Activated naive CD4-positive, alpha-beta T cell treated with anti-CD3 and anti-CD28 coated beads for 36 hours (primary cell): ENCODE measurements around the gene SLC25A13. TPM values are rescaled to one million over a fixed set of nuclear protein-coding genes. Genes with fewer than 3 reads are reported as not detected.
"Not testable (repeated sequence)": the region's sequence is repeated elsewhere in the genome, so short reads cannot be mapped to it uniquely, and the experiment has no call there.

ENCODE experiments used
- CTCF ChIA-PET: fragments of 350-600 bp; sonication (Branson Sonifier 250); formaldehyde crosslinking; loops from one replicate; lab custom pipeline; 2021; ENCODE audit warnings: antibody characterized with exemption; lab: Charles Lee
- DNase-seq: peaks from one replicate; pipeline ENCODE4 v3.0.0-alpha.2; 2020
- H3K27ac Mint-ChIP-seq: one replicate; pipeline ENCODE4 v1.8.0; 2021; ENCODE audit warnings: mild to moderate bottlenecking, mixed read lengths
- H3K27me3 Mint-ChIP-seq: one replicate; pipeline ENCODE4 v1.8.0; 2021; ENCODE audit warnings: low read depth, mixed read lengths
- H3K36me3 Mint-ChIP-seq: one replicate; pipeline ENCODE4 v1.8.0; 2021; ENCODE audit warnings: low read depth, mixed read lengths
- H3K4me1 Mint-ChIP-seq: one replicate; pipeline ENCODE4 v1.8.0; 2021; ENCODE audit warnings: low read depth, mixed read lengths
- H3K4me3 Mint-ChIP-seq: one replicate; pipeline ENCODE4 v1.8.0; 2021; ENCODE audit warnings: mild to moderate bottlenecking, moderate library complexity, mixed read lengths
- H3K9me3 Mint-ChIP-seq: one replicate; pipeline ENCODE4 v1.8.0; 2021; ENCODE audit warnings: mixed read lengths
- intact Hi-C: fragments of 100-400 bp; cut with micrococcal nuclease; formaldehyde crosslinking; loops from one replicate; pipeline ENCODE4 v1.15.1; 2023
- total RNA-seq, 2 experiments: library from RNA; stranded (reverse); gene quantifications; one replicate each; pipeline ENCODE4 v1.2.3, GENCODE V29; 2021

SLC25A13 gene
- total RNA-seq, 2 experiments from 2014 or later = 4.0 to 5.7 TPM

- intact Hi-C loops = no loop called here
- peaks cover 19% of the 10 kb centered on the region for H3K27me3 Mint-ChIP-seq
- H3K4me1 Mint-ChIP-seq = no peaks in the 10 kb centered on the region
- no peaks in the 10 kb centered on the region for H3K9me3 Mint-ChIP-seq
- no peak for DNase-seq
- no peak overlapping the region for H3K27ac Mint-ChIP-seq
- H3K4me3 Mint-ChIP-seq = no peak overlapping the region
- H3K36me3 Mint-ChIP-seq = no peaks in the 10 kb centered on the region
- CTCF ChIA-PET = no interaction called here
Measured at GRCh38 chr7:96337519-96337918, 15.6 kb upstream of the SLC25A13 start.

DNA sequence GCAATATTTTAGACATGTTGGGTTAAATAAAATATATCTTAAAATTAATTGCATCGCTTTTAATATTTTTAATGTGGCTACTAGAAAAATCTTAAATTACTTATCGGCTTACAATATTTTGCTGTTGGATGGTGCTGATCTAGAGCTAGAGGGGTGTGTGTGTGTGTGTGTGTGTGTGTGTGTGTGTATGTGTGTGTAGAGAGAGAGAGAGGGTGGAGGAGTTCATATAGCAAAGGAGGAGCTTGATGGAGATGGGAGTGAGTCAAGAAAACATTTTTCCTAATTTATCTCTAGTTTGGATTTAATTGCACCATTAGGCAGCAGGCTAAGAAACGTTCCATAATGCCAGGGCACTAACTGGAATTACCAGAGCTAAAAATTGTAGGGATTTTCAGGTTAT, 10.4 kb upstream of the SLC25A13 start:
- DNase-seq = no peak
- H3K4me3 Mint-ChIP-seq = no peak overlapping the region
- CTCF ChIA-PET = no interaction called here
- no peak overlapping the region for H3K27ac Mint-ChIP-seq
- intact Hi-C loops = no loop called here
- H3K36me3 Mint-ChIP-seq = no peaks in the 10 kb centered on the region
- H3K9me3 Mint-ChIP-seq = no peaks in the 10 kb centered on the region
- peaks cover 3% of the 10 kb centered on the region for H3K27me3 Mint-ChIP-seq
- H3K4me1 Mint-ChIP-seq = no peaks in the 10 kb centered on the region

GRCh38 chr7:96331775-96332174, 9.9 kb upstream of the SLC25A13 start:
- no peak for DNase-seq
- H3K9me3 Mint-ChIP-seq = no peaks in the 10 kb centered on the region
- H3K27me3 Mint-ChIP-seq = peaks cover 2% of the 10 kb centered on the region
- H3K36me3 Mint-ChIP-seq = no peaks in the 10 kb centered on the region
- CTCF ChIA-PET = no interaction called here
- intact Hi-C loops = no loop called here
- H3K27ac Mint-ChIP-seq = no peak overlapping the region
- H3K4me1 Mint-ChIP-seq = no peaks in the 10 kb centered on the region
- no peak overlapping the region for H3K4me3 Mint-ChIP-seq

DNA sequence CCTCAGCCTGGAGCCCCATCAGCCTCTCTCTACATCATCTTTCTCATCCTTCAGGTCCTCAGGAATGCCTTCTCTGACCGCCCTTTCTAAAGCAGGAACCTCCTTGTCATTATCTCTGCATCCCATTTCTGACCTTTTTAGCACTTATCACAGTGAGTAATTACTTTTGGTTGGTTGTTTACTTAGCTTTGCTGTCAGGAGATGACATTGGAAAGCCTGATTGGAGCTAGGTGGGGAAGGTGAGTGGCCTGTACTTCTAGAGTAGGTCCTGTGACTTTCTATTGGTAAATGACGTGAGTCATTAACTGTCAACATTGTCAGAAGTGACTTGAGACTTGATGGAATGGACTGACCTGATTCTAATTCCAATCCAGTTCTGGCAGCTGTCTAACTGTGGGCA, 9.3 kb upstream of the SLC25A13 start:
- no peaks in the 10 kb centered on the region for H3K9me3 Mint-ChIP-seq
- H3K27ac Mint-ChIP-seq = no peak overlapping the region
- no peaks in the 10 kb centered on the region for H3K36me3 Mint-ChIP-seq
- H3K4me3 Mint-ChIP-seq = no peak overlapping the region
- H3K4me1 Mint-ChIP-seq = peaks cover 4% of the 10 kb centered on the region
- H3K27me3 Mint-ChIP-seq = no peaks in the 10 kb centered on the region
- intact Hi-C loops = no loop called here
- CTCF ChIA-PET = interaction anchor here (0.6 kb wide), 1 partner anchor 693 kb away, joined by 3 read pairs; the partner anchor contains the start of gene DLX5
- no peak for DNase-seq

DNA sequence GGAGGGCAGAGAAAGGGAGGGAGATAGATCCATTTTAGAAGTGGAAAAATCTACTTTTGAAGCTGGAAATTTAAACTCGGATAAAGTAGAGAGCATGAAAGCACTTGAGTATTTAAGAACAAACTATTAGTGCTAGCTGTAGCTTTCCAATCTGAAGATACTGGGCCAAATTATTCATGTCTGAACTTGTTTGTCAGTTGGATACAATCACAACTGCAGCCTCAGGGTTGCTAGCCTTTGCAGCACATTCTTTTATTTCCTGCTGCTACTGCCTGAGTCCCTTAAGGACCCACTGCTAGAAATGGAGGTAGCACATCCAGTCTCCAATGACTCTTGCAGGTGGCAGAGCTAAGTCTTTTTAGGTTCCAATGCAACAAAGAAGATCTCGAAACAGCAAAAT, 8.3 kb upstream of the SLC25A13 start:
- Mint-ChIP-seq H3K27me3 (peaks cover 6% of the 10 kb centered on the region), H3K9me3 (no peaks in the 10 kb centered on the region), H3K36me3 (no peaks in the 10 kb centered on the region), H3K27ac (no peak overlapping the region), H3K4me3 (no peak overlapping the region), H3K4me1 (peaks cover 4% of the 10 kb centered on the region)
- intact Hi-C loops = no loop called here
- no peak for DNase-seq
- CTCF ChIA-PET = no interaction called here

- intact Hi-C loops = no loop called here
- Mint-ChIP-seq H3K4me3 (no peak overlapping the region), H3K9me3 (no peaks in the 10 kb centered on the region), H3K4me1 (peaks cover 4% of the 10 kb centered on the region), H3K27me3 (peaks cover 6% of the 10 kb centered on the region), H3K36me3 (no peaks in the 10 kb centered on the region), H3K27ac (no peak overlapping the region)
- CTCF ChIA-PET = no interaction called here
- DNase-seq = no peak
Measured at GRCh38 chr7:96329241-96329640, 7.3 kb upstream of the SLC25A13 start.

DNA sequence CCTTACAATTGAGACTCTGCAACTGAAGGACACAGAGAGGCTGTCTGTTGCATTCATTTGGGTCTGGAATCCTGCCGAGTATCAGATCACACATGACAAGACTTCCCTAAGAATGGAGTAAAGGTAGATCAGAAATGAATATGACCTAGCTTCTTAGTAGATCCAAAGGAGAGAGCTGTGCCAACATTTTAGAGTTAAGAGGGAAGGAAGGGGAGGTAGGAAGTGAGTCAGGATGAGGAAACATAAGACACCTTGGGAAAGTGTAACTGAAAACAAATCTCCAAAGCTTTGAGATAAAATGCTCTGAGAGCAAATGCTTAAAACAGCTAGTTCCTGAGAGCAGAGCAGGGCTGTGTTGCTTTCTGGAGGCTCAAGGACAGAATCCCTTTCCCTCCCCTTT, 6.1 kb upstream of the SLC25A13 start:
- no peak overlapping the region for H3K27ac Mint-ChIP-seq
- H3K4me3 Mint-ChIP-seq = no peak overlapping the region
- no peaks in the 10 kb centered on the region for H3K9me3 Mint-ChIP-seq
- H3K36me3 Mint-ChIP-seq = no peaks in the 10 kb centered on the region
- DNase-seq = no peak
- intact Hi-C loops = no loop called here
- peaks cover 6% of the 10 kb centered on the region for H3K4me1 Mint-ChIP-seq
- H3K27me3 Mint-ChIP-seq = peaks cover 6% of the 10 kb centered on the region
- CTCF ChIA-PET = no interaction called here

GRCh38 chr7:96327429-96327828, 5.5 kb upstream of the SLC25A13 start:
- no peak overlapping the region for H3K27ac Mint-ChIP-seq
- H3K4me3 Mint-ChIP-seq = no peak overlapping the region
- DNase-seq = no peak
- peaks cover 6% of the 10 kb centered on the region for H3K27me3 Mint-ChIP-seq
- no peaks in the 10 kb centered on the region for H3K9me3 Mint-ChIP-seq
- H3K36me3 Mint-ChIP-seq = no peaks in the 10 kb centered on the region
- CTCF ChIA-PET = no interaction called here
- H3K4me1 Mint-ChIP-seq = peaks cover 10% of the 10 kb centered on the region
- intact Hi-C loops = no loop called here

- H3K4me3 Mint-ChIP-seq, H3K27ac Mint-ChIP-seq, H3K9me3 Mint-ChIP-seq, H3K36me3 Mint-ChIP-seq, intact Hi-C loops, DNase-seq, H3K27me3 Mint-ChIP-seq: not testable (repeated sequence)
- peaks cover 14% of the 10 kb centered on the region for H3K4me1 Mint-ChIP-seq
- CTCF ChIA-PET = interaction anchor here (1.5 kb wide), 1 partner anchor 16 kb away, joined by 3 read pairs; no protein-coding TSS in a partner anchor
Measured at GRCh38 chr7:96326752-96327151, 4.9 kb upstream of the SLC25A13 start.

- no peak for DNase-seq
- Mint-ChIP-seq H3K36me3 (peaks cover 1% of the 10 kb centered on the region), H3K4me1 (peaks cover 34% of the 10 kb centered on the region), H3K9me3 (no peaks in the 10 kb centered on the region), H3K27ac (no peak overlapping the region), H3K4me3 (peak overlapping the region; percentile 83), H3K27me3 (peaks cover 6% of the 10 kb centered on the region)
- CTCF ChIA-PET = no interaction called here
- intact Hi-C loops = loop anchor here (5.0 kb wide), 1 partner anchor 821 kb away; no protein-coding TSS in a partner anchor
Measured at GRCh38 chr7:96322847-96323461, 1.1 kb upstream of the SLC25A13 start.

GRCh38 chr7:96322373-96322695, 436 bp upstream of the SLC25A13 start:
- intact Hi-C loops = loop anchor here (5.0 kb wide), 1 partner anchor 820 kb away; no protein-coding TSS in a partner anchor
- peaks cover 34% of the 10 kb centered on the region for H3K4me1 Mint-ChIP-seq
- peaks cover 1% of the 10 kb centered on the region for H3K36me3 Mint-ChIP-seq
- no peak for DNase-seq
- peak overlapping the region; percentile 36 for H3K27ac Mint-ChIP-seq
- H3K4me3 Mint-ChIP-seq = peak overlapping the region; percentile 83
- peaks cover 6% of the 10 kb centered on the region for H3K27me3 Mint-ChIP-seq
- CTCF ChIA-PET = no interaction called here
- no peaks in the 10 kb centered on the region for H3K9me3 Mint-ChIP-seq

DNA sequence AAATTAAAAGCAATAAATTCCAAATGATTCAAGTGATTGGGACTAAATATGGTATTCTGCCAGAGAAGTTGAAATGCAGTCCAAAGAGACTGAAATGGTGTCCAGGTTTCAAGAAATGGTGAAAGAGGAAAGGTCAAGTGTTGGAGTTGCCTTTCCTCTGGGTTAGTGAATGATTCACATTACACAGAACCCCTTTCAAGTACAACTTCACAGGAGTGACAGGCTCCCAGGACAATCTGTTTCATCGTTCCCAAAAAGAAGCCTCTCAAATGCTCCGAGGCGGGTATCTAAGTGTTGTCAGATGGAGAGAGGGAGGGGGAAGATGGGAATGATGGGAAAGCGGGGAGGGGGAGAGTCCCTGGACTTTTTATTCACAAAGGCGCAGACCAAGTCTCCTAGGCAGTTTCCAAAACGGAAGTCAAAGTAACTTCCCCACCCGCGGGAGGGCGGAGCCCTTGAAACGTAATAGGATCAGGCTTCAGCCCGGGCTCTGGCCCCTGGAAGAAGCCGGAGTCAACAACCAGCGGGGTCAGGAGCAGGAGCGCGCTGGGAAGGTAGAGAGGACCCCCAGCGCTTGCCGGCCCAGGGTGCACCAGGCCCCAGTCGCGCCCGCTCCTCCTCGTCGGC, 754 bp downstream of the SLC25A13 start:
- peaks cover 3% of the 10 kb centered on the region for H3K36me3 Mint-ChIP-seq
- CTCF ChIA-PET = interaction anchor here (1.8 kb wide), 1 partner anchor 36 kb away, joined by 6 read pairs; no protein-coding TSS in a partner anchor
- H3K4me1 Mint-ChIP-seq = peaks cover 30% of the 10 kb centered on the region
- DNase-seq = peak; percentile 65
- H3K27me3 Mint-ChIP-seq = peaks cover 6% of the 10 kb centered on the region
- intact Hi-C loops = loop anchor here (1.0 to 5.0 kb wide), 5 partner anchors 36 to 1812 kb away; partner anchors contain the start of genes SDHAF3 and SEM1
- peak overlapping the region; percentile 89 for H3K27ac Mint-ChIP-seq
- peak overlapping the region; percentile 83 for H3K4me3 Mint-ChIP-seq
- no peaks in the 10 kb centered on the region for H3K9me3 Mint-ChIP-seq

DNA sequence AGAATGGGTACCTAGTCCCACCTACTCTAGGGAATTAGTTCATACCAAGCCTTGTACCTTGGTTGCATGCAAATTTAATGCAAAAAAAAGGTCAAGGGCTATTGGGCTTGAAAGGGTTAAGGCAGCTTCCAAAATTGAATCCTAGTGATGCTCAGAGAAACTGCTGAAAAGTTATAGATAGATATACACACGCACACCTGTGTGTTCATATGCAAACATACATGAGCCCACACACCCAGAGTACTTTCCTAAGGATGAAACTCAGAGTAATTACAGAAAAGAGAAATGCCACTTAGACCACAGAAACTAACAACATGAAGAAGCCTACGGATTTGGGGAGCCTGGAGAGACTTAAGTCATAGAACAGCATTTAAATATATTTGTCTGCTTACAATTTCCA, 1.5 kb downstream of the SLC25A13 start:
- H3K4me3 Mint-ChIP-seq = peak overlapping the region; percentile 83
- CTCF ChIA-PET = interaction anchor here (1.8 kb wide), 1 partner anchor 35 kb away, joined by 6 read pairs; no protein-coding TSS in a partner anchor
- DNase-seq = peak; percentile 14

More for the DNA sequence above, 1.5 kb downstream of the SLC25A13 start:
- H3K36me3 Mint-ChIP-seq = peaks cover 5% of the 10 kb centered on the region
- peaks cover 30% of the 10 kb centered on the region for H3K4me1 Mint-ChIP-seq
- peak overlapping the region; percentile 89 for H3K27ac Mint-ChIP-seq
- no peaks in the 10 kb centered on the region for H3K27me3 Mint-ChIP-seq
- intact Hi-C loops = loop anchor here (1.0 to 5.0 kb wide), 5 partner anchors 16 to 1812 kb away; partner anchors contain the start of gene SDHAF3
- H3K9me3 Mint-ChIP-seq = no peaks in the 10 kb centered on the region
